Measurements from ENCODE around the gene MACC1.
A peak's percentile ranks its signal among the peaks of the same experiment; 100 is the strongest.

MACC1 gene

DNA sequence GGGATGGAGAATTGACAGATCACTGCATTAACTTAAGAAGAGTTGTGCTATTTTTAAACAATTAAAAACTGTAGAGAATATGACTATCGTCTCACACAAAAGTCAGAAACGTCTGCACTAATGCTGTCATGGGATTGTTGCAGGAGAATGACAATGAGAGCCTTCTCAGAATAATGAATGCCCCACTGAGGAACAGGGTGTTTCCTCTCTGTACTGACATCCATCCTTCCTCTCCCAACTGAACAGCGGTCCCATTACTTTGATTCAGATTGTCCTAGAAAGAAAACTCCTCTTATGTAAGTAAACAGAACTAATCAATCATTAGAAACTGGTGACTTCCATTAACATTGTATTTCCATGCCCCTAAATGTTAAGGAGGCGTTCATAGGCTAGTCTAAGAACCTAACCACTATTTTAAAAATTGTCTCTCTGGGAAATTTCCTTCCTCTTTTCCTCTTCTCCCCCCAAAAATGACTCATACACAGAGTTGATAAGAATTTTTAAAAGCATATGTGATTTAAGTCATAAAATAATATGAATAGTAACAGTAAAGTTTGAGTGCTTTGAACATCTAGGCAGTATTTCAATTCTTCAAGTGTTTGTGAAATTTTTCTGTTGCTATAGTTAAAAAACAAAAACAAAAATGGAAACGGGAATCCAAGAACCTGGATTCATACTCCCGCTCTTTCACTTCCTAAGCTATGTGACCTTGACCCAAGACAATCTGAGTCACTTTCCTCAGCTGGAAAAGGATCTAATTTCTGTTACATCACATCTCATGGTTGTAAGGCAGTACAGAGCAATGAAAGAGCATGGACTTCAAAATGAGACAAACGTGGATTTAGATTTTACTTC lies 12.7 kb upstream of the MACC1 start:
- peak; percentile 76 to 91 (median 91) for DNase-seq

- DNase-seq = peak in 1 of 3 donors; percentile 54
Measured at GRCh38 chr7:20229081-20229480, 11.9 kb upstream of the MACC1 start.

- DNase-seq = no peak
Measured at GRCh38 chr7:20228654-20229053, 11.5 kb upstream of the MACC1 start.

DNA sequence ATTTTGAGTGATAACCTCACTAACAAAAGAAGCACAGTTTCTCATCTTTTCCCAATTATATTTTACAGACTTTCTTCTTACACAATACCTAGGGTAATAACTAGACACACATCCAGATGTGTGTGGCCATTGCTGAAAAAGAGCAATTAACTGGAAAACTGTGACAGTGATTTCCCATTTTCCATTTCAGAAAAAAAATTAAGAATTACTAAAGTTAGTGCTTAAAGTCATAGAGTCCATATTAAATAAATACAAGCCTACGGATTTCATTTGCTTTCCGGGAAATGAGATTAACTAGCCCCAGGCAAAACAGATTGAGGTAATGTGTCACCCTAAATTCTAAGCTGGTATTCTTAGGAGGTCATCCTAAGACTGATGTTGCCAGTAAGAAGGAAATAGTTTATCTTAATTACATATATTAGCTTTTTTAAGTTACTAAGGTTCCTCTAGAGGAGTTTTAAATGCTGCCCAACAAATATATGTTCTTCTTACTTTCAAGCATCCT lies 10.2 kb upstream of the MACC1 start:
- no peak for DNase-seq

GRCh38 chr7:20226860-20227259 lies 9.7 kb upstream of the MACC1 start:
- no peak for DNase-seq

DNA sequence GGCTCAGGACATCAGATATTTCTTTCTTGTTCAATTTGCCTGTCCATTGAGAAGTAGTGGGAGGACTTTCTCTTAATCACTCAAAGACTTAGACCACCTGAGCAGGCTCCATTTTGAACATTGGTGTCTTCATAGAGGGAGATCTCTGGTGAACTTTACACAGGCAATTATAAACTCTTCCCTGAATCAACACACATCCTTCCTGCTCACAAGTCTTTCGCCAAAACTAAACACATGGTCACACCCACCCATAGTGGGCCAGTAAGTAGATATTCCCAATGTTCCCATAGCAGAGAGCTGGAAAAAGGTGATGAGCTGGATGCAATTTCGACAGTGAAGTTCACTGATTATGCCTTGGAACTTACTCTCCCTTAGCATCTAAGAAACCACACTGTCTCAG lies 8.2 kb upstream of the MACC1 start:
- no peak for DNase-seq

- DNase-seq = peak; percentile 54 to 63 (median 56)
Measured at GRCh38 chr7:20224025-20224424, 6.8 kb upstream of the MACC1 start.

GRCh38 chr7:20223356-20223755 lies 6.2 kb upstream of the MACC1 start:
- peak; percentile 49 to 66 (median 63) for DNase-seq

DNA sequence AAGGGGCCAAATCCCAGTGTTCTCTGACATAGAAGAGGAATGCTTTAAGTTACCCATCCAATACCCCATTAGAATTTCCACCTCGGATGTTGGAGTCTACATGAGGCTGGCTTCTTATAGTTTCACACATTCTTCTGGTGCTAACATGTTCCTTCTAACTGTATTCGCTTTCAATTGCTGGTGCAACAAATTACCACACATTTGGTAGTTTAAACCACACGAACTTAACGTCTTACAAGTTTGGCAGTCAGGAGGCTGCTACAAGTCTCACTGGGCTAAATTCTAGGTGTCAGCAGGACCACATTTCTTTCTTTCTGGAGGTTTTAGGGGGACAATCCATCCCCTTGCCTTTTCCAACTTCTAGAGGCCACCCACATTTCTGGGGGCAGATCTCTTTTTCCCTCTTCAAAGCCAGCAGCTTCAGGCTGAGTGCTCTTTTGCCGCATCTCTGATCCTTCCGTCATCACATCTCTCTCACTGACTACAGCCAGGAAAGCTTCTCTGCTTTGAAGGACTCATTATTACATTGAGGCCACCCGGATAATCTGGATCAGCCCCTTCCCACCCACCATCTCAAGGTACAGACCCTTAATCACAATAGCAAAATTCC lies 5.1 kb upstream of the MACC1 start:
- peak in 1 of 3 donors; percentile 30 for DNase-seq

GRCh38 chr7:20220921-20221547 lies 3.9 kb upstream of the MACC1 start:
- peak; percentile 87 to 97 (median 95) for DNase-seq

DNA sequence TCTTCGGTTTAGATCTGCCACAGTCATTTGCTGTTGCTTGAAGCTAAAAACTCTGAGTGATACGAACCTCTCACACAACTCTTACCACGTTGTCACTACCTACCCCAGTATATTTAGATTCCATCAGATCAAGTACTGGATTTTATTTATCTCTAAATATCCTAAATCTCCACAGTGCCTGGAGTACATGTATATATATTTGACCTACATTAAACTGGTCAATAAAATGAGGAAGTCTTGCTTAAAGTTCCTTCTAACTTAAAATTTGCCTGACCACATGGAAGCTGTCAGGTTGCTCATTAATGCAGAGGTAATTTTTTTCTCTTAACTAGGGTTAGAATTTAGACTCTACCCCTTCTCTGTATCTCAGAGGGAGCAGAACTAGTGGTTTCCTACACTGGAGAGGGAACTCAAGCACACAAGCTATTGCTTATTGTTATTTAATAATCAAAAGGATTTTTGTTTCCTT lies 3.1 kb upstream of the MACC1 start:
- DNase-seq = peak in 1 of 3 donors; percentile 59

GRCh38 chr7:20219446-20220292 lies 2.5 kb upstream of the MACC1 start:
- peak; percentile 94 to 100 (median 99) for DNase-seq

DNA sequence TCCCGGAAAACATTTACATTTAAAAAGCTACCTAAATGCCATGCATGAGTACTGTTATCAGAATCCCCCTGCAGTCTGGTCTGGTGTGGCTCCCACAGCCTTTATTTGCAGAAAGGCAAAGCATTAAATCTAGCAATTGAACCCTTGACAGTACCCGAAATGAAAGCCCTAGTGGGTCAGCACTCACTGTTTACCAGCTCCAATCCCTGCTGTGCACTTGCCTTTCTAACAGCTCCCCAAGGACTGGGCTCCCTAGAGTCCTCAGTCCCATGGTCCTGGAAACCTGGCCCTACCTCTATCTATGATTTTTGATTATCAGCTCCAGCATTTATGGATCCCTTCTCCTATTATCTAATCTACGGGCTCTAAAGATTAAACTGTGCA lies 1.9 kb upstream of the MACC1 start:
- no peak for DNase-seq

DNA sequence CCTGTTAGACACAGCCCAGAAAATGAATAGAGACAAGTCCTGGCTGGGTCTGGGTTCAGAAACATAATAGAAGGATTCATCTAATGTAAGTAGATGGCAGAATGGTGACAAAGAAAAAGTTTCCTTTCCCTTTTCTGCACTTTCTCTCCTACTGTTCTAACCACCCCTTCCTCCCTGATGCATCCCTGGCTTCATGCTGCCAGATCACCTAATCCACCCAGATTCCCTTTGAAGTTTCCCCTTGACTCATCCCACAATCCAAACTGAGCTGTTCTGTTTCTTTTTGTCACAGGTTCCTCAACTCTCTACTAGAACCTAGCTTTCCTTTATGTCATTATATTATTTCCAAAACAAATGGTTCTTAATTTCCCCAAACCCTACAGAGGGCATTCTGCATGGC lies 1.1 kb upstream of the MACC1 start:
- DNase-seq = peak; percentile 75 to 90 (median 86)

DNA sequence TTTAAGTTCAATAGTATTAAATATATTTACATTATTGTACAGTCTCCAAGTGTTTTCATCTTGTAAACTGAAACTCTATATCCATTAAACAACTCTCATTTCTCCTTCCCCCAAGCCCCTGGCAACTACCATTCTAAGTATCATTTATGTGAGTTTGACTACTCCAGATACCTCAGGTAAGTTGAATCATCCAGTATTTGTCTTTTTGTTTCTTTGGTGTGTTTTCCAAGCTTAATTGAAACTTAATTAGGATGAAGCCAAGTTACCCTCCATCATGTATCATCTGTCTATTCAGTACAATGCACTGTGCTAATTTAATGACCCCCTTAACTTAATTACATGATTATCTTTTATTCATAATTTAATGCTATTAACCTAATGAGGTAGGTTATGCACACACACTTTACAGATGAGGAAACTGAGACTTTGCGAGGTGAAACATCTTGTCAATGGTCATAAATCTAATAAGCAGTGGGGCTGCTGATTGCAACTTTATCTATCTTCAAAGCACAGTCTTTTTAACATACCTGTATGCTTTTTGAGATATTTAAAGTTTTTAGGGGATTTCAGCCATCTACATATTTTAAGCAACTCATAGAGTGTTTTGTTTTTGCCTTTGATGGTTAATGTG lies 663 bp downstream of the MACC1 start:
- DNase-seq = no peak

GRCh38 chr7:20214921-20215669 lies 2.1 kb downstream of the MACC1 start:
- peak; percentile 75 to 80 (median 76) for DNase-seq

DNA sequence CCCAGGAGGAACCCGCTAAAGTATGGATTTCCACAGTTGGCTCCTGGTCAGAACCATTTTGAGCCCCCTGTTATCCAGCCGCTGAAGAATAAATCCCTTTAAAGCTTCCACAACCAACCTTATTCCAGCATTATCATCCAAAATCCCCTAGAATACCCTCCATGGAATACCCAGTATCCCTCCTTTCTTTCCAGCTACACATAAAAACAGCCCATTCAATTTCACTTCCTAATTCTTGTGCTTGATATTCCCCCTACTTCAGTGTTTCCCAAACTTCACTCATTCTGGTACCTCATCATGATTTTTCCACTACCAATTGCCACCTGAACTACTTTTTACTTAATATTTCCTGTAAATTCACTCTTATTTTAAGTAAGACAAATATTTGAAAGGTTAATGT lies 3.1 kb downstream of the MACC1 start:
- DNase-seq = peak; percentile 15 to 58 (median 27)

GRCh38 chr7:20213378-20213777 lies 3.8 kb downstream of the MACC1 start:
- DNase-seq = no peak

DNA sequence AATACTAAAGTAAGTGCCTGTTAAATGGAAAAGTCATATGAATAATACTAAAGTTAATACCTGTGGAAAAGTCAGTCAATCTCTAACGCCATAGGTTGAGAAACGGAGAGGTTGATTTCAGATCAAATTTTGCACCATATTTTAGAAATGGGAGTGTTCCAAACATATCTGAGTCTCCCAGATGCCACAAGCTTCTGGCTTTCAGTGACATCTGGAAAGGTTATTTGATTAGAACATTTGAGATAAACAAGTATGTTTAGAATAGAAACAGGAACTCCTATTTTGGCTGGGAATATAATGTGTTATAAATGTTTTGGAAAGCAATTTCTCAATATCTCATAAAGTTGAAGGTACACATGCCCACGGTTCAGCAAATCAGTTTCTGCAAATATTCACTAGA lies 5.8 kb downstream of the MACC1 start:
- no peak for DNase-seq

GRCh38 chr7:20208651-20209307 lies 8.4 kb downstream of the MACC1 start:
- no peak for DNase-seq

GRCh38 chr7:20207811-20208210 lies 9.4 kb downstream of the MACC1 start:
- peak; percentile 48 to 69 (median 68) for DNase-seq

Data from suppressor macrophage treated with lipopolysaccharide for 1 hour (primary cell).